Left lung (tissue), 10 donors: ENCODE results near the gene NYAP2. TPM values are rescaled to one million over a fixed set of nuclear protein-coding genes. Genes with fewer than 3 reads are reported as not detected.

ENCODE experiments used
- ATAC-seq: fragments of 200-7000 bp; cut with Tn5 transposase; one replicate; pipeline ENCODE4 v1.9.1; 2020; ENCODE audit warnings: moderate library complexity
- DNase-seq, 4 donors: peaks; one replicate each; pipeline ENCODE4 v3.0.0-alpha.2; 2013 to 2020
- H3K27ac ChIP-seq, 2 donors: fragments of 200-600 bp; sonication (generic) in 1 of 2; one replicate each; pipeline versions ENCODE4 v1.5.0 to v1.8.0; 2020 to 2021
- H3K27me3 ChIP-seq, 2 donors: fragments of 200-600 bp; sonication (generic) in 1 of 2; one replicate each; pipeline versions ENCODE4 v1.5.0 to v1.8.0; 2020 to 2021
- H3K36me3 ChIP-seq, 2 donors: fragments of 200-600 bp; sonication (generic) in 1 of 2; one replicate each; pipeline versions ENCODE4 v1.5.0 to v1.8.0; 2020 to 2021
- H3K4me1 ChIP-seq, 2 donors: fragments of 200-600 bp; one replicate each; pipeline ENCODE4 v1.8.0; 2021
- H3K4me3 ChIP-seq, 2 donors: fragments of 200-600 bp; sonication (generic) in 1 of 2; one replicate each; pipeline versions ENCODE4 v1.5.0 to v1.8.0; 2020 to 2021; ENCODE audit warnings: mild to moderate bottlenecking in 1 of 2
- H3K9me3 ChIP-seq, 2 donors: fragments of 200-600 bp; sonication (generic) in 1 of 2; one replicate each; pipeline versions ENCODE4 v1.5.0 to v1.8.0; 2020 to 2021
- intact Hi-C, 2 donors: fragments of 100-400 bp; cut with DNase I; formaldehyde crosslinking; loops; one replicate each; pipeline versions ENCODE4 v1.11.2 to v1.14.2; 2022
- polyA plus RNA-seq, 6 donors: library from polyadenylated mRNA; unstranded; fragments of 120-200 nt; gene quantifications; one replicate each; pipeline ENCODE4 v1.2.1, GENCODE V29; 2013; ENCODE audit not compliant: insufficient read length in 6 of 6
- total RNA-seq, 2 donors: library from RNA; stranded (reverse); fragmentation: NEBNext Ultra II Directional; extraction: Animal tissue kit (Norgen Biotek cat#: 25700); gene quantifications; one replicate each; pipeline ENCODE4 v1.2.1, GENCODE V29; 2021
- TF ChIP-seq, protein P1 (sequence below), 2 donors: fragments of 200-600 bp; sonication (generic) in 1 of 2; IDR thresholded peaks; one replicate each; pipeline versions ENCODE4 v1.5.0 to v1.8.0; 2021; ENCODE audit warnings: antibody characterized with exemption in 2 of 2
- donor health status: DM: no; HTN: yes; CAD: no.
- donor health status: DM: no; HTN: no; CAD: no.

The NYAP2 gene
- total and polyA plus RNA-seq, 8 donors, result 0.04 to 1.0 (median 0.07) TPM

DNA sequence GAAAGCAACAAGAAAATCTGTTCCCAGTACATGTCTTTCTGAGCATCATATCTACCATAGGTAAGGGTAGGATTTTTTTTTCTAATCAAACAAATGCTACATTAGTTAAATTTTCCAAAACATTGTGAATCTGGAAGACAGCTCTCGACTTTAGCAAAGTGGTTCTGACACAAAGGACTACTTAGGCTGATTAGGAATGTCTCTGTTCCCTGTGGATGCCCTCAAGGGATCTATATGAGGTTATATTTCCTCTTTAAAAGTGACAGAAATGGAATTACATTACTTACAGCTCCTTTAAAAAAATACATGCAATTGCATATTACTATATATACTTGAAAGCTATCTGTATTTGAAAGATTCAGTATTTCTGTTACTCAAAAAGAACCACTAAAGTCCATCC lies 15.4 kb downstream of the NYAP2 start:
- TF ChIP-seq, protein P1, sequence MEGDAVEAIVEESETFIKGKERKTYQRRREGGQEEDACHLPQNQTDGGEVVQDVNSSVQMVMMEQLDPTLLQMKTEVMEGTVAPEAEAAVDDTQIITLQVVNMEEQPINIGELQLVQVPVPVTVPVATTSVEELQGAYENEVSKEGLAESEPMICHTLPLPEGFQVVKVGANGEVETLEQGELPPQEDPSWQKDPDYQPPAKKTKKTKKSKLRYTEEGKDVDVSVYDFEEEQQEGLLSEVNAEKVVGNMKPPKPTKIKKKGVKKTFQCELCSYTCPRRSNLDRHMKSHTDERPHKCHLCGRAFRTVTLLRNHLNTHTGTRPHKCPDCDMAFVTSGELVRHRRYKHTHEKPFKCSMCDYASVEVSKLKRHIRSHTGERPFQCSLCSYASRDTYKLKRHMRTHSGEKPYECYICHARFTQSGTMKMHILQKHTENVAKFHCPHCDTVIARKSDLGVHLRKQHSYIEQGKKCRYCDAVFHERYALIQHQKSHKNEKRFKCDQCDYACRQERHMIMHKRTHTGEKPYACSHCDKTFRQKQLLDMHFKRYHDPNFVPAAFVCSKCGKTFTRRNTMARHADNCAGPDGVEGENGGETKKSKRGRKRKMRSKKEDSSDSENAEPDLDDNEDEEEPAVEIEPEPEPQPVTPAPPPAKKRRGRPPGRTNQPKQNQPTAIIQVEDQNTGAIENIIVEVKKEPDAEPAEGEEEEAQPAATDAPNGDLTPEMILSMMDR (IDR thresholded peaks at IDR 0.05), result no peak
- Histone ChIP-seq H3K9me3 (no peaks in the 10 kb centered on the region), H3K27ac (no peak overlapping the region), H3K4me1 (no peaks in the 10 kb centered on the region), H3K27me3 (no peaks in the 10 kb centered on the region), H3K36me3 (no peaks in the 10 kb centered on the region), H3K4me3 (no peak overlapping the region)
- ATAC-seq, result no peak
- intact Hi-C loops, result no loop called here
- DNase-seq, result no peak

DNA sequence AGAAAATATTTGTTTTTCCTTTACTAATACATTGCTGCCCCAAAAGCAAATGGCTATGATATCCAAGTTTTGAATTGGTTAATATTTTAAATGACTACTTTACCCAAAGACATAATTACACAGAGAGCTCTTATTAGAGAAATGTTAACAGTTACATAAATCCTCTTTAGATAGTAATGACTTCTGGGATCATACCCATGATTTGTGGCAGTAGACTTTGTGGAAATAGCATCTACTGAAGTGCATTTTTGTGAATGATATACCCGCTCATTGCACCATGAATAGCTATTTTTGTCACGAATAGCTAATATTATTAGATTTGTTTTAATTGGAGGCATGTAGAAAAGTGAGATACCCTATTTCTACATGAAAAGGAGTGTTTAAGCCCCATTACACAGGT lies 15.8 kb downstream of the NYAP2 start:
- Histone ChIP-seq H3K36me3 (no peaks in the 10 kb centered on the region), H3K27ac (no peak overlapping the region), H3K4me1 (no peaks in the 10 kb centered on the region), H3K27me3 (no peaks in the 10 kb centered on the region), H3K4me3 (no peak overlapping the region), H3K9me3 (no peaks in the 10 kb centered on the region)
- intact Hi-C loops, result no loop called here
- ATAC-seq (no peak), DNase-seq (no peak)
- TF ChIP-seq, protein P1 (IDR thresholded peaks at IDR 0.05), result no peak

DNA sequence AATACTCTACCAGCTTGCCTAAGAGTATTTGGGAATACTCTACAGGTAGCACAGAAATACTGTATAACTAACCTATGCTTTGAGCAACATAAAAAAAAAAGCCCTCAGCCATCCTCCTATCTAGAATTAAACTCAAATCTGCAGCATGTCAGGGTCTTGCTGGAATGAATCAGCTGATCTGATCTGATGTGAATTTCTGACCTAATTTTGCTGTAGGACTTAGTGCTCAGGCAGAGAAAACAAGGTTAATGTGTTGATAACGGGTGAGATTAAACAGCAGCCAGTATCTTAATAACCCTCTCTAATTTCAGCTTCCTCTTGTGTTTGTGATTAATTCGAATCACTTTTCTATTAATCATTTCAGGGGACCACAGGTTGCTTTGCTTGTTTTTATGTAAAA lies 16.3 kb downstream of the NYAP2 start:
- Histone ChIP-seq H3K27ac (no peak overlapping the region), H3K4me3 (no peak overlapping the region), H3K4me1 (no peaks in the 10 kb centered on the region), H3K36me3 (no peaks in the 10 kb centered on the region), H3K27me3 (no peaks in the 10 kb centered on the region), H3K9me3 (no peaks in the 10 kb centered on the region)
- intact Hi-C loops, result no loop called here
- no peak for ATAC-seq
- DNase-seq, result no peak
- TF ChIP-seq, protein P1 (IDR thresholded peaks at IDR 0.05), result no peak

GRCh38 chr2:225416616-225417367 lies 17.3 kb downstream of the NYAP2 start:
- DNase-seq (no peak), ATAC-seq (no peak)
- Histone ChIP-seq H3K4me3 (no peak overlapping the region), H3K9me3 (no peaks in the 10 kb centered on the region), H3K27ac (no peak overlapping the region), H3K36me3 (no peaks in the 10 kb centered on the region), H3K4me1 (no peaks in the 10 kb centered on the region), H3K27me3 (no peaks in the 10 kb centered on the region)
- TF ChIP-seq, protein P1 (IDR thresholded peaks at IDR 0.05), result no peak
- intact Hi-C loops, result no loop called here

GRCh38 chr2:225419033-225419432 lies 19.5 kb downstream of the NYAP2 start:
- no peaks in the 10 kb centered on the region for H3K27me3 ChIP-seq
- H3K4me1 ChIP-seq, result no peaks in the 10 kb centered on the region
- H3K27ac ChIP-seq, result no peak overlapping the region
- intact Hi-C loops, result no loop called here
- ATAC-seq, result no peak
- TF ChIP-seq, protein P1 (IDR thresholded peaks at IDR 0.05), result no peak
- H3K36me3 ChIP-seq, result no peaks in the 10 kb centered on the region
- H3K4me3 ChIP-seq, result no peak overlapping the region
- no peak for DNase-seq
- H3K9me3 ChIP-seq, result no peaks in the 10 kb centered on the region
